DMS53 treated with DMSO at 0.1 percent for 48 hours (cell line): ENCODE data around the gene ZNF512.
"Not testable (repeated sequence)": the region's sequence is repeated elsewhere in the genome, so short reads cannot be mapped to it uniquely, and the experiment has no call there.

Experiments used
- DNase-seq: peaks from one replicate; lab custom pipeline; 2025; ENCODE audit not compliant: unreplicated experiment; lab: John Stamatoyannopoulos, UW

Gene ZNF512, protein sequence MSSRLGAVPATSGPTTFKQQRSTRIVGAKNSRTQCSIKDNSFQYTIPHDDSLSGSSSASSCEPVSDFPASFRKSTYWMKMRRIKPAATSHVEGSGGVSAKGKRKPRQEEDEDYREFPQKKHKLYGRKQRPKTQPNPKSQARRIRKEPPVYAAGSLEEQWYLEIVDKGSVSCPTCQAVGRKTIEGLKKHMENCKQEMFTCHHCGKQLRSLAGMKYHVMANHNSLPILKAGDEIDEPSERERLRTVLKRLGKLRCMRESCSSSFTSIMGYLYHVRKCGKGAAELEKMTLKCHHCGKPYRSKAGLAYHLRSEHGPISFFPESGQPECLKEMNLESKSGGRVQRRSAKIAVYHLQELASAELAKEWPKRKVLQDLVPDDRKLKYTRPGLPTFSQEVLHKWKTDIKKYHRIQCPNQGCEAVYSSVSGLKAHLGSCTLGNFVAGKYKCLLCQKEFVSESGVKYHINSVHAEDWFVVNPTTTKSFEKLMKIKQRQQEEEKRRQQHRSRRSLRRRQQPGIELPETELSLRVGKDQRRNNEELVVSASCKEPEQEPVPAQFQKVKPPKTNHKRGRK

DNA sequence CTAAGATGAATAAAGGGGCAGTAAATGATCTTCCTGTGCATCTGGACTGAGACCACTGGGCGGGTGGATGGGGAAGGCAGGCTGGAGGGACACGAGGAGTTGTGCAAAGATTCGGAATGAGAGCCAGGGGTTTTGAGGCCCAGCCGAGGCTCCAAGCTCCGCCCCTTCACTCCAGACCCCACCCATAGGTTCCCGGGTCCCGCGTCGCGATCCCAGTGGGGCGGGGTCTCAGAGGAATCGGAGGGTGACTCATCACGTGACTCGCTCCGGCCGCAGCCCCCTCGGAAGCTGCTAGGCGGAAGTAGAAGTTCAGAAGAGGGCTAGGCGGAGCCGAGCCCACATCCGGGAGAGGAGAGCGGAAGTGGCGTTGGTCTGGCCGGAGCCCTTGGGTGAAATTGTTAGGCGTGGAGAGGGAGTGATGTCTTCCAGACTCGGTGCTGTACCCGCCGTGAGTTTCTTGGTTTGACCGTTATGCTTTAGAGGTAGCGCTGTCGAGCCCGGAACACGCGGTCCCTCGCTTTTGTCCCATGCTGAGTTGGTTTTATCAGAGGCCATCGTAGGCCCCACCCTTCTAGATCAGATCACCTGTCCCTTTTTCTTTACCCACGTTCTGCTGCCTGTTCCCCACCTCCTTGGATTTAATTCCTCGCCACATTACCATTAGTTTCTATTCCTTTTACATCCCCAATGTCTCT, at the start of gene ZNF512:
ZNF512 (plus strand) TSS at position 348 of the 695 bp plus-strand sequence; CDS start at position 419, 71 bp downstream.
- peak; percentile 80 for DNase-seq

DNA sequence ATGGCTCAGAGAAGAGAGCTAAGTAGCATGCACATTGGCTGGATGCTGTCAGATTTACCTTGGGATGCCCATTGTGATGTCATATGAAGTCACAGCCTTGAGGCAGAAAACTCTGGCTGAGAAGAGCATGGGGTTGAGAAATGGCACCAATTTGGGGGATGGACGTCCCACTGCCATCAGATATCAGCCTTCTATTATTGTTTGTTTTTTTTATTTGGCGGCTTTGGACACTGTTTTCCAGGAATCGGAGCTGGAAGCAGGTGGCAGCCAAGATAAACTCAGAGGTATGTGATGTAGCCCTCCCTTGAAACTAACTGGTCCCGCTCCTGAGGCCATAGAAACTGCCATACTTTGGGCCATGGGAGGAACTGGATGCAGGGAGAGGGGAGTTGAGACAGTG, 45.6 kb upstream of the ZNF512 start:
- no peak for DNase-seq

DNA sequence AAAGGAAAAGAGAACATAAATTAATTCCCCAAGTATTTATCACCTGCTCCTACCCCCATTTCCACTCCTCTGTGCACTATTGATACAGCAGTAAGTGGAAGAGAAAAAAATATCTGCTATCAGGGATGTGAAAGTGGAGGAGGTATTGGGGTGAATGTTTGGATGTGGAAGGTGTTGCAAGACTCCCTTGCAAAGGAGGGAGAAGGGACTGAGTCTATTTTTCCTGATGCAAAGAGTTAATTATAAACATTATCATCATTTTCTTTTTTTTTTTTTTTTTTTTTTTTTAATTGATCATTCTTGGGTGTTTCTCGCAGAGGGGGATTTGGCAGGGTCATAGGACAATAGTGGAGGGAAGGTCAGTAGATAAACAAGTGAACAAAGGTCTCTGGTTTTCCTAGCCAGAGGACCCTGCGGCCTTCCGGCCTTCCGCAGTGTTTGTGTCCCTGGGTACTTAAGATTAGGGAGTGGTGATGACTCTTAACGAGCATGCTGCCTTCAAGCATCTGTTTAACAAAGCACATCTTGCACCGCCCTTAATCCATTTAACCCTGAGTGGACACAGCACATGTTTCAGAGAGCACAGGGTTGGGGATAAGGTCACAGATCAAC, 43.9 kb upstream of the ZNF512 start:
- not testable (repeated sequence) for DNase-seq

DNA sequence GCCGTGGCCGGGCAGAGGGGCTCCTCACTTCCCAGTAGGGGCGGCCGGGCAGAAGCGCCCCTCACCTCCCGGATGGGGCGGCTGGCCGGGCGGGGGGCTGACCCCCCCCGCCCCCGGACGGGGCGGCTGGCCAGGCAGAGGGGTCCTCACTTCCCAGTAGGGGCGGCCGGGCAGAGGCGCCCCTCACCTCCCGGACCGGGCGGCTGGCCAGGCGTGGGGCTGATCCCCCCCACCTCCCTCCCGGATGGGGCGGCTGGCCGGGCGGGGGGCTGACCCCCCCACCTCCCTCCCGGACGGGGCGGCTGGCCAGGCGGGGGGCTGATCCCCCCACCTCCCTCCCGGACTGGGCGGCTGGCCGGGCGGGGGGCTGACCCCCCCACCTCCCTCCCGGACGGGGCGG, 43.2 kb upstream of the ZNF512 start:
- not testable (repeated sequence) for DNase-seq

DNA sequence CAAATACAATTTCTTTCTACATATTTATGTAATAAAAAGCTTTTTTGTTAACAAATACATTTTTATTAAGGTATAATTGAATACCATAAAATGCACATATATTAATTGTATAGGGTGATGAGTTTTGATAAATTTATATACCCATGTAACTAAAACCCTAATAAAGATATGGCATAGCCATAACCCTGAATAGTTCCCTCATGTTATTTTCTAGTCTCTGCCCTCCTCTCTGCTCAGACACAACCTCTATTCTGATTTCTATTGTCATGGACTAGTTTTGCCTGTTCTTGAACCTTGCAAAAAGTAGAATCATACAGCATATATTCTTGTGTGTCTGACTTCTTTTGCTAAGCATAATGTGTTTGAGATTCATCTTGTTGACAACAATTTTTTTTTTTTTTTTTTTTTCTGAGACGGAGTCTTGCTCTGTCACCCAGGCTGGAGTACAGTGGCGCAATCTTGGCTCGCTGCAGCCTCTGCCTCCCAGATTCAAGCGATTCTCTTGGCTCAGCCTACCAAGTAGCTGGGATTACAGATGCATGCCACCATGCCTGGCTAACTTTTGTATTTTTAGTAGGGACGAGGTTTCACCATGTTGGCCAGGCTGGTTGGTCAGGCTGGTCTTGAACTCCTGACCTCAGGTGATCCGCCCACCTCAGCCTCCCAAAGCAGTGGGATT, 38.6 kb upstream of the ZNF512 start:
- DNase-seq = no peak

DNA sequence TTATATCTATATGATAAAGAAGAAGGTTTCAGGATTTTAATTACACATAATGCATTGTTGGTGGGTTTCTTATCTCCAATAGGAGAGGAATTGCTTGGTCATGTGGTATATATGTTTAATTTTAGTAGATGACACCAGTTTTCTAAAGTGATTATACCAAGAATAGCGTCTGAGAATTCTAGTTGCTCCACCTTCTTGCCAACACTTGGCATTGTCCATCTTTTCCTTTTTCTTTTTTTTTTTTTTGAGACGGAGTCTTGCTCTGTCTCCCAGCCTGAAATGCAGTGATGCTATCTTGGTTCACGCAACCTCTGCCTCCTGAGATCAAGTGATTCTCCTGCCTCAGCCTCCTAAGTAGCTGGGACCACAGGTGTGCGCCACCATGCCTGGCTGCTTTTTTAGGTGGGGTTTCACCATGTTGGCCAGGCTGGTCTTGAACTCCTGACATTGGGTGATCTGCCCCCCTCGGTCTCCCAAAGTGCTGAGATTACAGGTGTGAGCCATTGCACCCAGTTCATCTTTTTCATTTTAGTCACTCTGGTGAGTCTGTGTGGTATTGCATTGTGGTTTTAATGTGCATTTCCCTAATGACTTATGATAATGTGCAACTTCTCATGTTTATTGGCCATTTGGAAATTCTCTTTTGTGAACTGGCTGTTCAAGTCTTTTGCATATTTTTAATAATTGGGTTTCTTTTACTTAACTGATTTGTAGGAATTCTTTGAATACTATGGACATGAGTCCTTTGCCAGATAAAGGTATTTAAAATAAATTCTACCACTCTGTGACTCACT, 37.3 kb upstream of the ZNF512 start:
- DNase-seq = no peak

DNA sequence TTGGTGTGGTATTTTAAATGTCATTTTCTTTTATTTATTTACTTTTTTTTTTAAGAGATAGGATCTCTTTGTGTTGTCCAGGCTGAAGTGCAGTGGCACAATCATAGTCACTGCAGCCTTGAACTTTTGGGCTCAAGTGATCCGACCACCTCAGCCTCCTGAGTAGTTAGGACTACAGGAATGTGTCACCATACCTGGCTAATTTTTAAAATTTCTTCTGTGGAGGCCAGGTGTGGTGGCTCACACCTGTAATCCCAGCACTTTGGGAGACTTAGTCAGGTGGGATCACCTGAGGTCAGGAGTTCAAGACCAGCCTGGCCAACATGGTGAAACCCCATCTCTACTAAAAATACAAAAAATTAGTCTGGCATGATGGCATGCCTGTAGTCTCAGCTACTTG, 33.5 kb upstream of the ZNF512 start:
- DNase-seq = no peak

DNA sequence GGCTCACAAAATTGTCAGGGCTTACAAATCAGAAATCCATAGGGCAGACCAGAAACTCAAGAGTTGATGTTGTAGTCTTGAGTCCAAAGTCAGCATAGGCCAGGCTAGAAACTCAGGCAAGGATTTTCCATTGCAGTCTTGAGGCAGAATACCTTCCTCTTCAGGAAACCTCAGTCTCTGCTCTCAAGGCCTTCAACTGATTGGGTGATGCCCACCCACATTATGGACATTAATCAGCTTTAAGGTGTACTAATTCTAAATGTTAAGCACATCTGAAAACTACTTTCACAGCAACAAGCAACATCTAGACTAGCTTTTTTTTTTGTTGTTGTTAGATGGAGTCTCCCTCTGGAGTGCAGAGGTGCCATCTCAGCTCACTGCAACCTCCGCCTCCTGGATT, 31.3 kb upstream of the ZNF512 start:
- no peak for DNase-seq

DNA sequence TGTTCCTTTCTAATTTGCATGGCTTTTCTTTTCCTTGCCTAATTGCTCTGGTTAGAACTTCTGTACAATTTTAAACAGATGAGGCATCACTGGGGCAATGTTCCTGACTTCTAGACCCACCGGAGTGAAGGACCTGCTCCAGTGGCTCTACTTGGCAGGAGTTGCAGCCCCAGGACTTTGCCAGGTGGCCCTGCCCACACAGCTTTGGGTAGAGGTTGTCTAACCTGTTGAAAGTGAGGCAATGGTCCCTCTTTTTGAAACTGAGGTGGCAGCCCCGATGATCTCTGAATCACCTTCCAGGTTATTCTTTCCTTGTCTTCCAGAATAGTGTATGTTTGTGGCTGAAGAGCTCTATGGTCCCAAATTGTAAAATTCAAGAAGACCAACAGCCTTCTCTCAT, 29.9 kb upstream of the ZNF512 start:
- DNase-seq = no peak

DNA sequence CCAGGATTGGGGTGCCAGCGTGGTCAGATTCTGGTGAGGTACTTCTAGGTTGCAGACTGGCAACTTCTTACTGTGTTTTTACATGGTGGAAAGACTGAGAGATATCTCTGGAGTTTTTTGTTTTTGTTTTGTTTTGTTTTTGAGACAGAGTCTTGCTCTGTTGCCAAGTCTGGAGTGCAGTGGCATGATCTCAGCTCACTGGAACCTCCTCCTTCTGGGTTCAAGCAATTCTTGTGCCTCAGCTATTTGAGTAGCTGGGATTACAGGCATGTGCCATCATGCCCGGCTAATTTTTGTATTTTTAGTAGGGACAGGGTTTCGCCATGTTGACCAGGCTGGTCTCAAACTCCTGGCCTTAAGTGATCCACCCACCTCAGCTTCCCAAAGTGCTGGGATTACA, 28.4 kb upstream of the ZNF512 start:
- not testable (repeated sequence) for DNase-seq

DNA sequence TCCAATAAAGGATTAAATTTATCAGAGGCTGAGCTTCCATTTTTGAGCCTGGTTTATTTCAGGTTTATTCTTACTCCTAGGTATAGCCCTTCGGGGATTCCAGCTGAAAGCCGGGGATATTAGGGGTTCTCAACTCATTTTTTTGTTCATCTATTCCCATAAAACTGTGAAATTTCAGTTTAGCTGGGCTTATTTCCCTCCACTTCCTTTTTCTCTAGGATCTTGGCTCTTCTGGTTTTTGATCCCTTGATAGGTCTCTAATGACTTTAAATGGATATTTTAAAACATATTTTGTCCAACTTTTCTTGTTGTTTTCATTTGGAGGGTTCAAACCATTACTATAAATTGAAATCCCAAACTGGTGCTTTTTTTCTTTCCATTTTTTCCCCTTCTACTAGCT, 23.6 kb upstream of the ZNF512 start:
- DNase-seq = no peak

DNA sequence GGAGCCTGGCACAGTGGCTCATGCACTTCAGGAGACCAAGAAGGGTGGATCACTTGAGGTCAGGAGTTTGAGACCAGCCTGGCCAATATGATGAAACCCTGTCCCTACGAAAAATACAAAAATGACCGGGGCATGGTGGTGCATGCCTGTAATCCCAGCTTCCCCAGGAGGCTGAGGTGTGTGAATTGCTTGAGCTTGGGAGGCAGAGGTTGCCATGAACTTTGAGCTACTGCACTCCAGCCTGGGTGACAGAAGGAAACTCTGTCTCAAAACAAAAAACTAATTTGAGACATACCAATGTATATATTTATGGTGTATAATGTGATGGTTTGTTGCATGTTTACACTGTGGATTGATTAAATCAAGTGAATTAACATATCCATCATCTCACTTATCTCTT, 21.8 kb upstream of the ZNF512 start:
- DNase-seq = no peak

DNA sequence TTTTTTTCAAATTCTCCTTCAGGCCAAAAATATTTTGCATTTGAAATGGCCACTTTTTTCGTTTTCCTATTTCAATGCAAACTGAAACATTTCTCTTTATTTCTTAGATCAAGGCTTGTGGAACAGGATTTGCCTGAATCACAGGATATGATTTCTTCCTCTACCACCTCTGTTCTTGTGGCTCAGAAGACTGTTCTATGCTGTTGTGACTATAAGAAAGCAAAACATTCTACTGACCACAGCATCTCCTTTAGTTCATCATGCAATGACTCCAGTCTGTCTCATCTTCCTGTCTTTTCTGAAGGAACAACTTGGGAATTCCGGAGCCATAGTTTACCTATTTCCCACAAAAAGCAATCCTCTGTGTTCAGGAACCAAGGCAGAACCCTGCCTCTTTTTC, 16.2 kb upstream of the ZNF512 start:
- DNase-seq = no peak

DNA sequence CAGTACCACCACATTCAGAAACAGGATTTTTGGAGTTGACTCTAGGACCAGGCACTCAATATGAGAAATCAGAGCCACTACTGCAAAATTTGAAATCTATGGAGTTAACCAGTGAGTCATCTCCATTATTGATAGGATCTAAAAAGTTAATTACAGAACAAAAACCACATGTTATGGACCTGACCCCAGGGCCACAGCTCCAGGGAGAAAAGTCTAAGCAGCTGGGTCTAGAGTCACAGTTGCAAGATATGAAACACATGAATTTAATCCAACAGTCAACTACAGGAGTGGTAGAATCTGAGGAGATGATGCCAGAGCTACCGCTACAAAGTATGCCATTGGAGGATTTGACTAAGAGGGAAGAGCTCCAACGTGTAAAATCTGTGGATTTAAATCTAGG, 13.4 kb upstream of the ZNF512 start:
- DNase-seq = no peak

DNA sequence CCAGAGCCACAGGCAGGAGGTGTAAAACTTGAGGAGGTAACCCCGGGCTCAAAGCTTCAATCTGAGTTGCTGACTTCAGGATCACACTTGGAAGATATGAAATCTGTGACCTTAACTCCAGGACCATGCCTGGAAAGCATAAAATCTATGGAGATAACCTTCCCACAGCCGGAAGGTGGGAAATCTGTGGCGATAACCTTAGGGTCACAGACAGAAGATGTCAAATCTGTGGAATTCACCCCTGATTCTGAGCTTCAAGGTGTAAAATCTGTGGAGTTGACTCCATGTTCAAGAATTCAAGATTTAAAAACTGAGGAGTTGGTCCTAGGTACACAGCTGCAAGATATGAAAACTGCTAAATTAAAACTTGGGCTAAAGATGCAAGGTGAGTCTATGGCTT, 11.6 kb upstream of the ZNF512 start:
- no peak for DNase-seq

DNA sequence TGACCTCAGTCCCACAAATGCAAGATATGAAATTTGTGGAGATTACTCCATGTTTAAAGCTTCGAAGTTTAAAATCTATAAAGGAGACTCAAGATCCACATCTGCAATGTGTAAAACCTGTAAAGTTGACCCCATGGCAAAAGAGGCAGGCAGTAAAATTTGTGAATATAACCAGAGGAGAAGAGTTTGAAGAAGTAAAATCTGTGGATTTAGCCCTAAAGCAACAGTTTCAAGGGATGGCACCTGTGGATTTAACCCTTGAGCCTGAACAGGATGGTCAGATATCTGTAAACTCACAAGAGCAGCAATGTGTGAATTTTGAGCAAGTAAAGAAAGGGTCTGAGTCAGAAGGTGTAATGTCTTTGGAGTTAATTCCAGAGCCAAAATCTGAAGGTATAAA, 11.2 kb upstream of the ZNF512 start:
- DNase-seq = no peak

DNA sequence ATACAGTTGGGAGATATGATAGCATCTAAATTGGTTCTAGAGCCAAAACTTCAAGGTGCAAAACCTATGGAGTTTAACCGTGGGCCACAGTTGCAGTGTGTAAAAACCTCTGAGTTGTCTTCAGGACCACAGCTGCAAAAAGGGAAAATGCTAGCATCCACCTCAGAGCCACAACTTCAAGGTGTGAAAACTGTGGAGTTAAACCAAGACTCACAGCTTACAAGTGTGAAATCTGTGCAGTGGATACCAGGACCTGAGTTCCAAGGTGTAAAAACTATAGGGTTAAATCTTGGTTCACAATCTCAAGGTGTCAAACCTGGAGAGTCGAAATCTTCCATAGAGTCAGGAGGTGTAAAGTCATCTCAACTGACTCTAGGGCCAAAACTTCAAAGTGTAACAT, 10.4 kb upstream of the ZNF512 start:
- no peak for DNase-seq

DNA sequence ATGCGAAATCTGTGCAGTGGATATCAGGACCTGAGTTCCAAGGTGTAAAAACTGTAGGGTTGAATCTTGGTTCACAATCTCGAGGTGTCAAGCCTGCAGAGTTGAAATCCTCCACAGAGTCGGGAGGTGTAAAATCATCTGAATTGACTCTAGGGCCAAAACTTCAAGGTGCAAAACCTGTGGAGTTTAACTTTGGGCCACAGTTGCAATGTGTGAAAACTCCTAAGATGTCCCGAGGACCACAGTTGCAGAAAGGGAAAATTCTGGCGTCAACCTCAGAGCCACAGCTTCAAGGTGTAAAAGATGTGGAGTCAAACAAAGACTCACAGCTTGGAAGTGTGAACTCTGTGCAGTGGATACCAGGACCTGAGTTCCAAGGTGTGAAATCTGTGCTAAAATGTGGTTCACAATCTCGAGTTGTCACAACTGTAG, 9.8 kb upstream of the ZNF512 start:
- no peak for DNase-seq

DNA sequence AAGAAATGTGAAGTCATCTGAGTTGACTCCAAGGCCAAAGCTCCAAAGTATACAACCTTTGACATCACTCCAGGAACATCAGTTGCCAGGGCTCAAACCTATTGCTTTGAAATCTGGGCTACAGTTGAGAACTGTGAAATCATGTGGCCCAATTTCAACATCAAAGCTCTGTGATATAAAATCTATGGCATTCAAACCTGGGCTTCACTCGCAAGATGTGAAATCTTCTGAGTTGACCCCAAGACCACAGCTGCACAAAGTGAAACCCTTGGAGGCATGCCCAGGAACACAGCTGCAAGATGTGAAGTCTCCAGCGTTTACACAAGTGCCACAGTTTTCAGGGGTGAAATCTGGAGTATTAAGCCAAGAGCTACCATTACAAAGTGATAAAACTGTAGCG, 9.4 kb upstream of the ZNF512 start:
- no peak for DNase-seq

DNA sequence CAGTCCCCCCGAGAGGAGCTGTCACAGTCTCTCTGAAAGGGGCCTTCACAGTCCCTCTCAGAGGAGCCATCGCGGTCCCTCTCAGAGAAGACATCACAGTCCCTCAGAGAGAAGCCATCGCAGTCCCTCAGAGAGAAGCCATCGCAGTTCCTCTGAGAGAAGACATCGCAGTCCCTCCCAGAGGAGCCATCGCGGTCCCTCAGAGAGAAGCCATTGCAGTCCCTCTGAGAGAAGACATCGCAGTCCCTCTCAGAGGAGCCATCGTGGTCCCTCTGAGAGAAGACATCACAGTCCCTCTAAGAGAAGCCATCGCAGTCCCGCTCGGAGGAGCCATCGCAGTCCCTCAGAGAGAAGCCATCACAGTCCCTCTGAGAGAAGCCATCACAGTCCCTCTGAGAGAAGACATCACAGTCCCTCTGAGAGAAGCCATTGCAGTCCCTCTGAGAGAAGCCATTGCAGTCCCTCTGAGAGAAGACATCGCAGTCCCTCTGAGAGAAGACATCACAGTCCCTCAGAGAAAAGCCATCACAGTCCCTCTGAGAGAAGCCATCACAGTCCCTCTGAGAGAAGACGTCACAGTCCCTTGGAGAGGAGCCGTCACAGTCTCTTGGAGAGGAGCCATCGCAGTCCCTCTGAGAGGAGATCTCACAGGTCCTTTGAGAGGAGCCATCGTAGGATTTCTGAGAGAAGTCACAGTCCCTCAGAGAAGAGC, 1.3 kb upstream of the ZNF512 start:
- no peak for DNase-seq
